ENCODE measurements around the gene MLF2.

MLF2 gene

DNA sequence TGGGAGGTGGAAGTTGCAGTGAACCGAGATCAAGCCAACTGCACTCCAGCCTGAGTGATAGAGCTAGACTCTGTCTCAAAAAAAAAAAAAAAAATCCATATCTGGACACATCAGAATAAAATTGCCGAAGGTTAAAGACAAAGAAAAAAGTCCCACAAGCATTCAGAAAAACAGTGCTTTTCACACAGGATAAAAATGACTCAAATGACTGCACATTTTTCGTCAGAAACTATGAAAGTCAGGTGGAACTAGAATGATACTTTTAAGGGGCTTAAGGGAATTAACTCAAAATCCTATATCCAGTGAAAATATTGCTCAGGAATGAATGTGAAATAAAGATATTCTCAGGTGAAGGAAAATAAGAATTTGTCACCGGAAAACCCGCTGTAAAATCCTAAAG is 16.2 kb downstream of the MLF2 start:
- no peak for TF ChIP-seq ZFX (IDR thresholded peaks at IDR 0.05)
- TF ChIP-seq, protein P1, sequence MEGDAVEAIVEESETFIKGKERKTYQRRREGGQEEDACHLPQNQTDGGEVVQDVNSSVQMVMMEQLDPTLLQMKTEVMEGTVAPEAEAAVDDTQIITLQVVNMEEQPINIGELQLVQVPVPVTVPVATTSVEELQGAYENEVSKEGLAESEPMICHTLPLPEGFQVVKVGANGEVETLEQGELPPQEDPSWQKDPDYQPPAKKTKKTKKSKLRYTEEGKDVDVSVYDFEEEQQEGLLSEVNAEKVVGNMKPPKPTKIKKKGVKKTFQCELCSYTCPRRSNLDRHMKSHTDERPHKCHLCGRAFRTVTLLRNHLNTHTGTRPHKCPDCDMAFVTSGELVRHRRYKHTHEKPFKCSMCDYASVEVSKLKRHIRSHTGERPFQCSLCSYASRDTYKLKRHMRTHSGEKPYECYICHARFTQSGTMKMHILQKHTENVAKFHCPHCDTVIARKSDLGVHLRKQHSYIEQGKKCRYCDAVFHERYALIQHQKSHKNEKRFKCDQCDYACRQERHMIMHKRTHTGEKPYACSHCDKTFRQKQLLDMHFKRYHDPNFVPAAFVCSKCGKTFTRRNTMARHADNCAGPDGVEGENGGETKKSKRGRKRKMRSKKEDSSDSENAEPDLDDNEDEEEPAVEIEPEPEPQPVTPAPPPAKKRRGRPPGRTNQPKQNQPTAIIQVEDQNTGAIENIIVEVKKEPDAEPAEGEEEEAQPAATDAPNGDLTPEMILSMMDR (conservative IDR thresholded peaks at IDR 0.05): no peak
- no peak overlapping the region; the same call in 1 of the 2 replicates for H3K27ac ChIP-seq

DNA sequence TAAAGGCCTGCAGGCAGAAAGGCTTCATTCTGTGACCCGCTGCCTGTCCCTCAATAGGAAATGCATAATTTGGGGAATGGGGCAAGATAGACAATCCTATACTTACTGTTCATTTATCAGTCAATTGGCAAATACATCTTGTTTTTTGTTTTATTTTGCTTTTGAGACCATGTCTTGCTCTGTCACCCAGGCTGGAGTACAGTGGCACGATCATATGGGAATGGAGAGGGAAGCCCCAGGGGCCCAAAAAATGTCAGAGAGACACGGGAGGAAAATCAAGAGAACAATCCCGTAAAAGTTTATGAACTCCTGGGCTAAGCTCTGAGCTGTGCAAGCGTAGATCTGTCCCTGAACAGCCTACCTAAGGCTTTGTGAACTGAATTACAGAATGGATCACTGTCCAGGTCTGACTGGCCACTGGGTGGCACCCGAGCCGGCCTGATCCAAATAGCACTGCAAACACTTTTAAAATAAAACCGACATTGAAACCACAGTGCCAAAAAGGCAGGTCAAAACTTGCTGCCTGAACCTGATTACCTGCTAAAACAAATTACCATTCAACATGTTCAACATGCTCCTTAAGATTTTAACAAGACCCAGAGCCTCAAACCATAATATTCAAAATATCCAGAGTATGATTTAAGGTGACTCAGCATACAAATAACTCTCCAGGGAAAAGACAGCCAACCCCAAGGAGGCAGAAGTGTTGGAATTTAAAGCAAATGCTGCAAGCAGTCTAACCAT is 17.3 kb downstream of the MLF2 start:
- no peak for TF ChIP-seq ZFX (IDR thresholded peaks at IDR 0.05)
- TF ChIP-seq, protein P1 (conservative IDR thresholded peaks at IDR 0.05): peak; percentile 94
- peak overlapping the region; percentile 50 for H3K27ac ChIP-seq

DNA sequence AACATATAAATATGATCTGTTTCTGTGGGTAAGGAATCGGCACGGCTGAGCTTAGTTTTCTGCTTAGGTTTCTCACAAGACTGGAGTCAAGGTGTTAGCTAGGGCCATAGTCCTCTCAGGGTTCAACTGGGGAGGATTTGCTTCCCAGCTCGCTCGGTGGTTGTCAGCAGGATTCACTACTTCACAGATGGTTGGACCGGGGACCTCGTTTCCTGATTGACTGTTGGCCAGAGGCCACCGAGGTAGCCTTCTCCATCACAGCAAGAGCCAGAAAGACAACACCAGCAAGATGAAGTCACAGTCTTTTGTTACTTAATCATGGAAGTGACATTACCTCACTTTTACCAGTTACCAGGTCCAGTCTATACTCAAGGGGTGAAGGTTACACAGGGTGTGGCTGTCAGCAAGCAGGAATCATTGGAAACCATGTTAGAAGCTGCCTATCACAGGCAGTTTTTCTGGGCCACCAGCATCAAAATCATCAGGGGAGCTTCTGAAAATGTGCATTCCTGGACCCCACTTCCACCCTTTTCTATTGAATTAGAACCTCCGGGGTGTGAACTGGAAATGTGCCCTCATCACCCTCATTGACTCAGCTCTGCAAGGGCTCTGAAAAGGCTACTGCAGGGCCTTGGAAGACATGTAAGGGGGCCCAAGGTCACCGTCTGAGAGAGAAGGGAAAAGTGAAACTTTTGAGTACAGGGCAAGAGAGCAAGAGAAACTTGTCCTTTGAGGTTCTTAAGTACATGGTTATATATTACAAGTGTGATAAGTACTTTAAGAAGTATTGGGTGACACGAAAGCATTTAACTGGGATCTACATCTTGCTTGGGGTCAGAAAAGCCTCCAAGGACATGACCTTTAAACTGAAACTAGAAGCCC is 18.2 kb downstream of the MLF2 start:
- H3K27ac ChIP-seq: no peak overlapping the region; the same call in 1 of the 2 replicates
- TF ChIP-seq, protein P1 (conservative IDR thresholded peaks at IDR 0.05): no peak
- no peak for TF ChIP-seq ZFX (IDR thresholded peaks at IDR 0.05)

DNA sequence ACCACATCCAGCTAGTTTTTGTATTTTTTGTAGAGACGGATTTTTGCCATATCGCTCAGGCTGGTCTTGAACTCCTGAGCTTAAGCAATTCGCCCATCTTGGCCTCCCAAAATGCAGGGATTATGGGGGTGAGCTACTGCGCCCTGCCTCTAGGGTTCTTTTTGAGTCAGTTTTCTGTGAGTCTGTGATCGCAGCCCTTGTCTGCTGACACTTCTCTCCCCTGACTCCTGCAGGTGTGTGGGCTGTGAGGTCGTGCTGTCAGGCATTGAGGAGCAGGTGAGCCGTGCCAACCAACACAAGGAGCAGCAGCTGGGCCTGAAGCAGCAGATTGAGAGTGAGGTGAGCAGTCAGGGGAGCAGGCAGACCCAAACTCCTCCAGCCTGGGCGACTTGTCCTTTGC is 22.8 kb downstream of the MLF2 start:
- TF ChIP-seq, protein P1 (conservative IDR thresholded peaks at IDR 0.05): no peak
- no peak for TF ChIP-seq ZFX (IDR thresholded peaks at IDR 0.05)
- H3K27ac ChIP-seq: no peak overlapping the region

DNA sequence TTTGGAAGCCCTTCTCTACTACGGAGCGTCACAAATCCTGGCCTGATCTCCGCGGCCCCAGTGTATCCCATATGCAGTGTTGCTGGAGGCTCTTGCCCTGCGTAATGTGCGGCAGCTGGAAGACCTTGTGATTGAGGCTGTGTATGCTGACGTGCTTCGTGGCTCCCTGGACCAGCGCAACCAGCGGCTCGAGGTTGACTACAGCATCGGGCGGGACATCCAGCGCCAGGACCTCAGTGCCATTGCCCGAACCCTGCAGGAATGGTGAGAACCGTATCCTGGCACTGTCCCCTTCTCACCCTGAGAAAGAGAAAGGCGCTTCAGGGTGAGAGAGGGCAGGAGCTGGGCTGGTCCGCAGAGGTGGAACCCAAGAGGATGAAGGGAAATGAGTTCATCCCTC is 23.8 kb downstream of the MLF2 start:
- TF ChIP-seq, protein P1 (conservative IDR thresholded peaks at IDR 0.05): no peak
- no peak for TF ChIP-seq ZFX (IDR thresholded peaks at IDR 0.05)
- no peak overlapping the region for H3K27ac ChIP-seq

DNA sequence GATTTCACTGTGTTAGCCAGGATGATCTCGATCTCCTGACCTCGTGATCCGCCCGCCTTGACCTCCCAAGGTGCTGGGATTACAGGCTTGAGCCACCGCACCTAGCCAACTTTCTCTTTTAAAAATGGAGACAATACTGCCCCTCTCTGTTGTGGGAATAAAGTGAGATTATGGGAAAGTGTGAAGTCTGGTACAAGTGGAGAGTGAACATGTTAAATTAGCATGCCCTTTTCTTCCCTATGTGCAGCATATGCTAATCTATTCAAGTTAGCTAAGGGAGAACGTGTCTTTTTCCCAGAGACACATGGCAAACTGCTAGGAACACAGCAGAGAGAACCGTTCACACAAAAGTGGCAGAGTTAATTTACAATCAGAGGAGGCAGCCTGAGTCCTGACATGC is 27.6 kb downstream of the MLF2 start:
- no peak for TF ChIP-seq ZFX (IDR thresholded peaks at IDR 0.05)
- TF ChIP-seq, protein P1 (conservative IDR thresholded peaks at IDR 0.05): no peak
- peak overlapping the region; percentile 82 for H3K27ac ChIP-seq

DNA sequence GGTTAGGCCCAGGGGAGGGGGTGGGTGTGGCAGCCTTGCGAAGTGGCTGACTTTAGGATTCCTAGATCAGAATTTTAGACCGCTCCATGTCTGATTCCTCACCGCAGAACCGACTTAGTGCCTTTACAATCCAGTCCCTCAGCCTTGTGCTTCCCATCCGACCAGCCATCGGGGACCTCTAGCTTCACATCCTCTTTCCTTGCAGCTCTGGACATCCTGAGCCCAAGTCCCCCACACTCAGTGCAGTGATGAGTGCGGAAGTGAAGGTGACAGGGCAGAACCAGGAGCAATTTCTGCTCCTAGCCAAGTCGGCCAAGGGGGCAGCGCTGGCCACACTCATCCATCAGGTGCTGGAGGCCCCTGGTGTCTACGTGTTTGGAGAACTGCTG is 28.5 kb downstream of the MLF2 start:
- no peak for TF ChIP-seq ZFX (IDR thresholded peaks at IDR 0.05)
- TF ChIP-seq, protein P1 (conservative IDR thresholded peaks at IDR 0.05): no peak
- H3K27ac ChIP-seq: peak overlapping the region; percentile 82
